Measurements from ENCODE around the gene PDE4D. TPM values are rescaled to one million over a fixed set of nuclear protein-coding genes. Genes with fewer than 3 reads are reported as not detected.
"Not testable (repeated sequence)": the region's sequence is repeated elsewhere in the genome, so short reads cannot be mapped to it uniquely, and the experiment has no call there.

Gene PDE4D
- total RNA-seq, 1 experiment from 2014 or later = 6.5 TPM

- TF ChIP-seq CTCF (conservative IDR thresholded peaks at IDR 0.05; ENCODE audit: low read depth, low read length) (no peak), EZH2 (IDR thresholded peaks at IDR 0.05; ENCODE audit: borderline replicate concordance, low read depth, low read length, poor library complexity, severe bottlenecking) (no peak)
- POLR2A ChIA-PET (ENCODE audit: low non-redundant PET) = no interaction called here
- no peak for DNase-seq (ENCODE audit: low spot score)
- Histone ChIP-seq H3K27me3 (replicated peaks; ENCODE audit: insufficient read depth, low read depth, low read length, poor library complexity) (peaks cover 49% of the 10 kb centered on the region), H3K36me3 (ENCODE audit: insufficient read depth, low read length, poor library complexity, severe bottlenecking) (no peaks in the 10 kb centered on the region), H3K4me1 (ENCODE audit: insufficient read depth, low read length, poor library complexity, severe bottlenecking) (no peaks in the 10 kb centered on the region), H3K9me3 (ENCODE audit: low read depth, low read length, poor library complexity, severe bottlenecking) (no peaks in the 10 kb centered on the region), H3K27ac (ENCODE audit: low read depth, low read length, poor library complexity, severe bottlenecking) (no peak overlapping the region), H3K4me3 (ENCODE audit: low read depth, low read length, poor library complexity, severe bottlenecking) (no peak overlapping the region)
- intact Hi-C loops (cut with micrococcal nuclease; ENCODE audit: unreplicated experiment) = no loop called here
- BruUV-seq (replicated peaks) = no TSS peak
- CTCF ChIA-PET = no interaction called here
Observed at GRCh38 chr5:59785676-59786333, 107.7 kb downstream of the PDE4D start.

- H3K4me3 ChIP-seq (ENCODE audit: low read depth, low read length, poor library complexity, severe bottlenecking); H3K27ac ChIP-seq (ENCODE audit: low read depth, low read length, poor library complexity, severe bottlenecking); H3K9me3 ChIP-seq (ENCODE audit: low read depth, low read length, poor library complexity, severe bottlenecking); BruUV-seq (replicated peaks); intact Hi-C loops (cut with micrococcal nuclease; ENCODE audit: unreplicated experiment); H3K4me1 ChIP-seq (ENCODE audit: insufficient read depth, low read length, poor library complexity, severe bottlenecking); CTCF ChIA-PET; POLR2A ChIA-PET (ENCODE audit: low non-redundant PET); DNase-seq (ENCODE audit: low spot score); H3K36me3 ChIP-seq (ENCODE audit: insufficient read depth, low read length, poor library complexity, severe bottlenecking): not testable (repeated sequence)
- H3K27me3 ChIP-seq (replicated peaks; ENCODE audit: insufficient read depth, low read depth, low read length, poor library complexity) = peaks cover 38% of the 10 kb centered on the region
Observed at GRCh38 chr5:59784708-59785107, 108.8 kb downstream of the PDE4D start.

GRCh38 chr5:59783264-59783663, 110.3 kb downstream of the PDE4D start:
- TF ChIP-seq CTCF (conservative IDR thresholded peaks at IDR 0.05; ENCODE audit: low read depth, low read length) = no peak
- TF ChIP-seq EZH2 (IDR thresholded peaks at IDR 0.05; ENCODE audit: borderline replicate concordance, low read depth, low read length, poor library complexity, severe bottlenecking) = no peak
- Histone ChIP-seq H3K4me3 (ENCODE audit: low read depth, low read length, poor library complexity, severe bottlenecking) (no peak overlapping the region), H3K4me1 (ENCODE audit: insufficient read depth, low read length, poor library complexity, severe bottlenecking) (no peaks in the 10 kb centered on the region), H3K9me3 (ENCODE audit: low read depth, low read length, poor library complexity, severe bottlenecking) (no peaks in the 10 kb centered on the region), H3K36me3 (ENCODE audit: insufficient read depth, low read length, poor library complexity, severe bottlenecking) (no peaks in the 10 kb centered on the region), H3K27ac (ENCODE audit: low read depth, low read length, poor library complexity, severe bottlenecking) (no peak overlapping the region), H3K27me3 (replicated peaks; ENCODE audit: insufficient read depth, low read depth, low read length, poor library complexity) (peaks cover 23% of the 10 kb centered on the region)
- intact Hi-C loops (cut with micrococcal nuclease; ENCODE audit: unreplicated experiment) = no loop called here
- BruUV-seq (replicated peaks) = no TSS peak
- ChIA-PET CTCF (no interaction called here), POLR2A (ENCODE audit: low non-redundant PET) (no interaction called here)
- no peak for DNase-seq (ENCODE audit: low spot score)

GRCh38 chr5:59782856-59783255, 110.7 kb downstream of the PDE4D start:
- TF ChIP-seq CTCF (conservative IDR thresholded peaks at IDR 0.05; ENCODE audit: low read depth, low read length) = no peak
- no peak for TF ChIP-seq EZH2 (IDR thresholded peaks at IDR 0.05; ENCODE audit: borderline replicate concordance, low read depth, low read length, poor library complexity, severe bottlenecking)
- no peaks in the 10 kb centered on the region for H3K9me3 ChIP-seq (ENCODE audit: low read depth, low read length, poor library complexity, severe bottlenecking)
- H3K4me1 ChIP-seq (ENCODE audit: insufficient read depth, low read length, poor library complexity, severe bottlenecking) = no peaks in the 10 kb centered on the region
- BruUV-seq (replicated peaks) = no TSS peak
- POLR2A ChIA-PET (ENCODE audit: low non-redundant PET) = no interaction called here
- H3K27me3 ChIP-seq (replicated peaks; ENCODE audit: insufficient read depth, low read depth, low read length, poor library complexity) = peaks cover 19% of the 10 kb centered on the region
- intact Hi-C loops (cut with micrococcal nuclease; ENCODE audit: unreplicated experiment) = no loop called here
- CTCF ChIA-PET = no interaction called here
- H3K4me3 ChIP-seq (ENCODE audit: low read depth, low read length, poor library complexity, severe bottlenecking) = no peak overlapping the region
- DNase-seq (ENCODE audit: low spot score) = no peak
- no peaks in the 10 kb centered on the region for H3K36me3 ChIP-seq (ENCODE audit: insufficient read depth, low read length, poor library complexity, severe bottlenecking)
- no peak overlapping the region for H3K27ac ChIP-seq (ENCODE audit: low read depth, low read length, poor library complexity, severe bottlenecking)
